CD4-positive, alpha-beta T cell (primary cell): ENCODE results near the gene PRPS1L1. TPM values are rescaled to one million over a fixed set of nuclear protein-coding genes. Genes with fewer than 3 reads are reported as not detected.

ENCODE experiments used
- ATAC-seq: fragments of 200-7000 bp; cut with Tn5 transposase; one replicate; pipeline ENCODE4 v1.10.0; 2022; ENCODE audit warnings: mild to moderate bottlenecking; ENCODE audit not compliant: poor library complexity
- CTCF ChIA-PET: fragments of 350-600 bp; sonication (Branson Sonifier 250); formaldehyde crosslinking; loops from one replicate; lab custom pipeline; 2021; ENCODE audit warnings: antibody characterized with exemption, inconsistent platforms; lab: Charles Lee
- POLR2A ChIA-PET: fragments of 350-600 bp; sonication (Branson Sonifier 250); formaldehyde crosslinking; loops from one replicate; lab custom pipeline; 2021; ENCODE audit warnings: antibody characterized with exemption, inconsistent platforms; lab: Charles Lee
- DNase-seq, 14 experiments: peaks; one replicate each; pipeline ENCODE4 v3.0.0-alpha.2; 2013 to 2020; ENCODE audit warnings: mixed read lengths in 2 of 14
- H3K27ac ChIP-seq, 2 donors: one replicate each; pipeline versions ENCODE4 v1.5.1 to v1.7.0; 2013; ENCODE audit warnings: low read length in 2 of 2, low read depth in 1 of 2, mild to moderate bottlenecking in 1 of 2
- H3K27me3 ChIP-seq, 2 experiments: 1 replicate in 1 of 2; 2 replicates in 1 of 2; pipeline versions ENCODE4 v1.6.1 to v1.7.0; 2013; ENCODE audit warnings: low read length in 2 of 2, control low read depth in 1 of 2, mild to moderate bottlenecking in 1 of 2, moderate library complexity in 1 of 2; ENCODE audit not compliant: insufficient read depth in 2 of 2, control insufficient read depth in 1 of 2
- H3K36me3 ChIP-seq: one replicate; pipeline ENCODE4 v1.6.1; 2013; ENCODE audit warnings: low read length, control low read depth; ENCODE audit not compliant: insufficient read depth
- H3K4me1 ChIP-seq: one replicate; pipeline ENCODE4 v1.6.1; 2013; ENCODE audit warnings: low read length, control low read depth; ENCODE audit not compliant: insufficient read depth
- H3K4me3 ChIP-seq: one replicate; pipeline ENCODE4 v1.5.1; 2013; ENCODE audit warnings: mild to moderate bottlenecking, low read length, moderate library complexity
- H3K9me3 ChIP-seq, 2 experiments: 1 replicate in 1 of 2; 2 replicates in 1 of 2; pipeline versions ENCODE4 v1.6.1 to v1.7.0; 2013; ENCODE audit warnings: low read length in 2 of 2, mild to moderate bottlenecking in 2 of 2, control low read depth in 1 of 2, moderate library complexity in 1 of 2; ENCODE audit not compliant: control insufficient read depth in 1 of 2, insufficient read depth in 1 of 2
- H3K27ac Mint-ChIP-seq: one replicate; pipeline ENCODE4 v1.8.0; 2020; ENCODE audit warnings: mixed read lengths
- H3K27me3 Mint-ChIP-seq: one replicate; pipeline ENCODE4 v1.8.0; 2021; ENCODE audit warnings: mixed read lengths
- H3K36me3 Mint-ChIP-seq: one replicate; pipeline ENCODE4 v1.8.0; 2021; ENCODE audit warnings: low read depth, mixed read lengths
- H3K4me1 Mint-ChIP-seq: one replicate; pipeline ENCODE4 v1.8.0; 2021; ENCODE audit warnings: low read depth, mixed read lengths
- H3K4me3 Mint-ChIP-seq: one replicate; pipeline ENCODE4 v1.8.0; 2020; ENCODE audit warnings: mild to moderate bottlenecking, mixed read lengths
- H3K9me3 Mint-ChIP-seq: one replicate; pipeline ENCODE4 v1.8.0; 2020; ENCODE audit warnings: mixed read lengths
- CTCF ChIP-seq: fragments of 200-600 bp; IDR thresholded peaks from one replicate; pipeline ENCODE4 v1.8.0; 2022; ENCODE audit warnings: antibody characterized with exemption, mild to moderate bottlenecking
- intact Hi-C, 2 experiments: fragments of 100-400 bp; cut with DNase I in 1 of 2; cut with micrococcal nuclease in 1 of 2; formaldehyde crosslinking; loops; one replicate each; pipeline versions ENCODE4 v1.15.1 to v1.9.0; 2023 to 2025; cut with DNase I, micrococcal nuclease
- total RNA-seq, 174 experiments: library from RNA in 2 of 174; stranded (reverse) in 2 of 174; gene quantifications; one replicate each; pipeline ENCODE4 v1.2.3 and lab custom pipeline; 2021 to 2026

PRPS1L1 gene
- total RNA-seq, 2 experiments from 2014 or later, result not detected

GRCh38 chr7:18019555-18019954, 8.1 kb downstream of the PRPS1L1 start:
- Histone ChIP-seq H3K27ac (no peak overlapping the region), H3K9me3 (no peaks in the 10 kb centered on the region), H3K4me1 (no peaks in the 10 kb centered on the region), H3K36me3 (no peaks in the 10 kb centered on the region), H3K4me3 (no peak overlapping the region), H3K27me3 (peaks cover 0 to 5% of the 10 kb centered on the region in 2 experiments)
- no peaks in the 10 kb centered on the region for H3K4me1 Mint-ChIP-seq
- H3K27ac Mint-ChIP-seq, result no peak overlapping the region
- peaks cover 14% of the 10 kb centered on the region for H3K27me3 Mint-ChIP-seq
- ChIA-PET CTCF (no interaction called here), POLR2A (no interaction called here)
- ATAC-seq, result no peak
- intact Hi-C loops, result no loop called here
- no peak for TF ChIP-seq CTCF
- H3K9me3 Mint-ChIP-seq, result no peaks in the 10 kb centered on the region
- DNase-seq, result no peak
- H3K36me3 Mint-ChIP-seq, result no peaks in the 10 kb centered on the region
- H3K4me3 Mint-ChIP-seq, result no peak overlapping the region

- CTCF ChIA-PET, result no interaction called here
- DNase-seq (no peak), ATAC-seq (no peak)
- intact Hi-C loops, result no loop called here
- Histone ChIP-seq H3K4me3 (no peak overlapping the region), H3K27ac (no peak overlapping the region), H3K36me3 (no peaks in the 10 kb centered on the region), H3K9me3 (no peaks in the 10 kb centered on the region), H3K27me3 (peaks cover 0 to 8% of the 10 kb centered on the region in 2 experiments), H3K4me1 (no peaks in the 10 kb centered on the region)
- Mint-ChIP-seq H3K36me3 (no peaks in the 10 kb centered on the region), H3K27ac (no peak overlapping the region), H3K27me3 (peaks cover 20% of the 10 kb centered on the region), H3K9me3 (no peaks in the 10 kb centered on the region), H3K4me1 (no peaks in the 10 kb centered on the region), H3K4me3 (no peak overlapping the region)
- TF ChIP-seq CTCF, result no peak
- POLR2A ChIA-PET, result no interaction called here
Measured at GRCh38 chr7:18018296-18019215, 9.1 kb downstream of the PRPS1L1 start.

- no peak for ATAC-seq
- POLR2A ChIA-PET, result no interaction called here
- Histone ChIP-seq H3K27ac (no peak overlapping the region), H3K9me3 (peaks cover 0 to 6% of the 10 kb centered on the region in 2 experiments), H3K27me3 (peaks cover 0 to 9% of the 10 kb centered on the region in 2 experiments), H3K36me3 (no peaks in the 10 kb centered on the region), H3K4me1 (no peaks in the 10 kb centered on the region), H3K4me3 (no peak overlapping the region)
- no peaks in the 10 kb centered on the region for H3K36me3 Mint-ChIP-seq
- CTCF ChIA-PET, result no interaction called here
- H3K4me1 Mint-ChIP-seq, result no peaks in the 10 kb centered on the region
- intact Hi-C loops, result no loop called here
- TF ChIP-seq CTCF, result no peak
- no peak for DNase-seq
- H3K9me3 Mint-ChIP-seq, result no peaks in the 10 kb centered on the region
- H3K27me3 Mint-ChIP-seq, result peaks cover 25% of the 10 kb centered on the region
- H3K27ac Mint-ChIP-seq, result no peak overlapping the region
- no peak overlapping the region for H3K4me3 Mint-ChIP-seq
Measured at GRCh38 chr7:18016547-18017444, 10.8 kb downstream of the PRPS1L1 start.
